IPS-NIHi7 (cell line): ENCODE measurements around the gene SH3BP4.

ENCODE experiments used
- DNase-seq: peaks from one replicate; pipeline ENCODE4 v3.0.0; 2012; ENCODE audit warnings: mixed read lengths; ENCODE audit errors: extremely low spot score

Gene SH3BP4

DNA sequence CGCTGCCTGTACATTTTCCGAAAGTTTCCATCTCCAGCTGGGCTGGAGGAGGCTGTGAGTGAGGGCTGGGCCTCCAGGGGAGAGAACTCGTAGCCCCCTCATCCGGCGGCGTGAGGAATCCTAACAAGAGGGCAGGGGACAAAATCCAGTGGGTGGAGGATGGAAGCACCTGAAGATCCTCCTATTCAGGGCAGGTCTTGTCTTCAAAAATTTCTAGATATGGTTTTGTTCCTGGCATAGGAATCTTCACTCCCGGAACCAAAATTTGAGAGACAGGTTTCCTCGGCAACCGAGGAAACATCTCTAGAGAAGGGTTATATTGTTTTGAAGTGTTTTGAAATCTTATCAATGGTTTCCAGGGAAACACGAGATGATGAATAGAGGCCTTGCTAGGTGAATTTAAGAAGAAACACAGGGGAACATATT, 136.7 kb downstream of the SH3BP4 start:
- DNase-seq, result no peak

GRCh38 chr2:235091421-235091820, 139.6 kb downstream of the SH3BP4 start:
- no peak for DNase-seq

- DNase-seq, result no peak
These were observed 140.2 kb downstream of the SH3BP4 start for GRCh38 chr2:235091983-235092382.

GRCh38 chr2:235092433-235093223, 140.8 kb downstream of the SH3BP4 start:
- no peak for DNase-seq

DNA sequence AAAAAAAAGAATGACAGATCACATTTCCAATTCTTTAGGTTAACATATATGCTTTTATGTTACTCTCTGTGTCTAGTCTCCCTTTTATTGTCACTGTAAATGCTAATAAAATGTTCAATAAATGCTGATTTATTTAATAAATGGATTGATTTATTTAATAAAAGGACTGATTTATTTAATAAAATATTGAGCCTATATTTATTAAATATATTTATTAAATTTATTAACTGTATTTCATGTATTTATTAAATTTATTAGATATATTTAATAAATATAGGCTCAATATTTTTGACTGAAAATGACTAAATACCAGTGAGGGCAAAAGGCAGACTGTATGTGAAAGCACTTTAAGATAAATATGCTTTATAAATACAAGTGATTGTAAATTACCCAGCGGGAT, 142.6 kb downstream of the SH3BP4 start:
- no peak for DNase-seq

DNA sequence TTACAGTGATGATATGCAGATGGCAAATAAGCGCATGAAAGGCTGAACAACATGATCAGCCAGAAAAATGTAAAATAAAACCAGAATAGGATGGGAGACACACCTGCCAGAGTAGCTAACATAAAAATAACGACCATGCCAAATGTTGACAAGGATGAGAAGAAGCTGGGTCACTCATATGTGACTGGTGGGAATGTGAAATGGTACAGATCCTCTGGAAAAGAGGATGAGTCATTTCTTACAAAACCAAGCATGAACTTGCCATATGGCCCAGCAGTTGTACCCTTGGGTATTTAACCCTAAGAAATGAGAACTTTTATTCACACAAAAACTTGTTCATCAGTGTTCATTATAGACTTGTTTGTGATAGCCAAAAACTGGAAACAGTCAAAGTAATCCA, 143.8 kb downstream of the SH3BP4 start:
- DNase-seq, result no peak

- DNase-seq, result no peak
These were observed 144.6 kb downstream of the SH3BP4 start for GRCh38 chr2:235096447-235096846.

DNA sequence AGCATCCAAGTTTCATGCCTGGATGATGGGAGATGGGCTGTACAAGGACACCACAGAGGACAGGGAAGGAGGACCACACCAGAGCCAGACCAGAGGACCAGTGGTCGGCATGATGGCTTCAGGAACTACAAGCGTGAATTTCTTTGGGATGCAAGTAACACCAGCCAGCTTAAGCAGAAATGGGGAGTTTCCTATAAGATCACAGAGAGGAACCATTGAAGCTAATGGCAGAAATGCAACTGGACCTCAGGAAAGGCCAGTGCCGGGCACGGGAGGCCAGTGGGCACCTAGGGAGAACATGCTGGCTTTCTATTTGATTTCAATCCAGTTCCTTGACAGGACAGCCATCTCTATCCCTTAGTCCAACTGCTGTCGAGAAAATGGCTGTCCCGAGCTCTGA, 145.4 kb downstream of the SH3BP4 start:
- DNase-seq, result no peak

DNA sequence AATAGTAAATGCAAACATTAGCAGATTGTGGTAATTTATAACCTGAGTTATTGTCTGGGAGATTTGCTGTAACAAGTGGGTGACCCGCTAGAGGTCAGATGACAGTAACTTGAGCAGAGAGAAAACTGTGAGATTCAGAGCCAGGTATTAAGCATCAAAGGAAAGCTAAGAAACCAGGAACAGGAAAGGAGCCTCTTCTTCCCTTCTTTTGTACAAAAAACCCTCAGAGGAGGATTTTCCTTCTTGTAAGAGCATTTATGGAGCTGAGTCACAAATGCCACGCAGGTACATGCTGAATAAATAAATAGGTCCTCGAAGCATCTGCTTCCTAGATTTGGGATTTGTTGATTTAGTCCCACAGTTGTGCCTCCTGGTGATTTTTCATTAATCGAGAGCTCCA, 146.5 kb downstream of the SH3BP4 start:
- DNase-seq, result no peak

DNA sequence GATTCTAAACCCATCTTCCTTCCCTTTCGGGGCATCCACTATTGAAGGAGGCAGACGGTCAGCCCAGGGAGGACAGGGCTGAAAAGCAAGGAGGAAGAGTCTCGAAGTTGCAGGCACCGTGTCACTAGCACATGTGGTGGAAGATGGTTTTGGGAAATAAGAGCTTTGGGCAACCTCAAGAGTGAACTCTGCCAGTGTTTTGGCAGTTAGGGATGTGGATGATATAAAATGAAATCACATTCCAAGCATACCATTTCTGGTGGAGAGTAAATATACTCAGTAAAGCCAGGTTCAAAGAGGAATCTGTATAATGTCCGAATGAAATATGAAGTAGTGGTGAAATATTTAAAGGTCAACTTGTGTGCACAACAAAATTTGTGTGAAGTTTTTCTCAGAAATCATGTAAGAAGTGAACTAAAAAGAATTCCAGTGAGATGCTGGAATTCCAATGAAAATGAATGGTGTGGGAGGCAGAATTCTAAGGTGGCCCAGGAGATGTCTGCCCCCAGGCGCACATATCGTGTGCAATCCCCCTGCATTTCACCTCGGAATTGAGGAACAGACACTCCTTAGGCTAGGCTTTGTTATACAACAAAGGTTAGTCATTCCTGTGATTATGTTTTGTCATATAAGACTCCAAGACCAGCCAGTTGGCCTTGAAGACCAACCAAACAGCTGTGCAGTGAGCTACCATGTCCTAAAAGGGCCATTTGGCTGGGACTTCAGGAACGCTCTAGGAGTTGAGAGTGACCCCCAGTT, 147.1 kb downstream of the SH3BP4 start:
- DNase-seq, result no peak

DNA sequence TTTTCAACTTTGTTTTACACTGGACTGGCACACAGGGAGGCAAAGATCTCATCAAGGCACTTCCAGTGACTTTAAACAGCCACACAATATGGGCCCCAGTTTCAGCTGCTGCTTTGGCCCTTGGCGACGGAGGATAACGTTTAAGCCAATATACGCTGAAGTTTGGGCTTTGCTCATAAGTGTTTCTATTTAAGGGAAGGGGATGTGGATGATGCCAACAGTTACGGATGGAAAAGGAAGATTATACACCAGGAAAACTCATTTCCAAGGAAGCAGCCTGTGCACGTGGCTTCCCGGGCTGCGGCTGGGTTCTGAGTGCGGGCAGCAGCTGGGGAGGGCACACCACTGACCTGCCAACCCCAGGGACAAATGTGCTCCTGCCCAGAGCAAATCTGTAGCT, 151.1 kb downstream of the SH3BP4 start:
- DNase-seq, result no peak
